HG03196 (cell line): ENCODE data around the gene CAMTA1.

Experiments
- ATAC-seq: cut with Tn5 transposase; IDR thresholded peaks from one replicate; pipeline ENCODE4 v1.9.1; 2021; ENCODE audit not compliant: unreplicated experiment

CAMTA1 gene

DNA sequence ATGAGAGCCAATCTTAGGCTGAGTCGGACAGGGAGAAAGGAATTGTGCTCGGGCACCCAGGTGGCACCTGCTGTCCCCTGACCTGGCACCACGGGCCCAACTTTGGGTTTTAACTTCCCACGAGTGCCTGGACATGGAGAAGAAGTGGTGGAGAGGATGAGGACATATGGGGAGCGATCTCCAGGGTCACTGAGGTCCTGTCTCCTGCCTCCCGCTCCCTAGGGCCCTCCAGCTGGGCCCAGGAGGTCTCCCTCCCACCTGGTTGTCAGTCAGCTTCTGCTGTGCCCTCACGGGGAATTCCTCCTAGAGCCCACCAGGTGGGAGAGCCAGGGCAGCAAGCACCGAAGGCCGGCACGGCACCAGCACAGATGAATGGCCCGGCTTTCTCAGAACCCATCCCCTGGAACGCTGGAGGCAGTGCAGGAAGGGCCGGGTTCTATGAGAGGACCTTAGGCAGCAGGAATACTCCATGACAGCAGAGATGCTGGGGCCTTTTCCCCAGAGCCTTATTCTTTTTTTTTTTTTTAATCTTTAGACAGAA lies 435.5 kb downstream of the CAMTA1 start:
- no peak for ATAC-seq

DNA sequence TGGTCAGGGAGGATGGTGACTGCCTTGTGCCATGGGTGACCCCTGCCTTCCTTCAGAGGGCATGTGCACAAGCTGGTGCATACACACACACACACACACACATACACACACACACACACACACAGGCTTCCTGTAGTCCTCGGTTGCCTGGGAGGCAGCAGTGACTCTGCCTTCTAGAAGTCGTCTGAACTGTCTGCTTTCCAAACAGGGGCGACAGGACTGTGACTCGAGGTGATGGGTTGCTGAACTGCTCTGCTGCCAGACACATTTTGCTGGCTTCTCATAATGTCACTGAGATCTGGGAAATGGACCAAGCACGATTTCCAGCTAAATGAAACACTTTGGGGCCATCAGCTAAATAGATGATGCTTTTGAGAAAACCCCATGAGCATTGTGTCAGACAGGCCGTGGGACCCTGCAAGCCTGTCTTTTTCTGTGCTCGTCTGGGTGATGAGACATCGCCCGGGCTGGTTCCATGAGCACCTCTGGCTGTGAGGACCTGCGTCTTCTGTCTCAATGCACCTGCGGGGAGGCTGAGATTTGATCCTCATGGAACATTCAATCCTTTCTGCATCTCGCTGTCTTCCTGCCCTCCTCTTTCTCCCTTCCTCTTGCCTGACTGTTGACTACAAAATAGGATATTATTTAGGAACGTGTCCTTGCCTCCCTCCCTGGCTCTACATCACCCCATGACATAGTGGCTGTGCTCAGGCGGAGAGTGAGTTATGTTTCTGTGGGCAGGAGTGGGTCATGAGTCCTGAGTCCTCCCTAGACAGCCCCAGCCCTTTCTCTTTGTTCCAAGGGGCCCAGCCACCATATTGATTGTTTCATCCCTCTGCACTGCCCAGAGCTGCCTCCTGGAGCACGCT lies 436.8 kb downstream of the CAMTA1 start:
- no peak for ATAC-seq

DNA sequence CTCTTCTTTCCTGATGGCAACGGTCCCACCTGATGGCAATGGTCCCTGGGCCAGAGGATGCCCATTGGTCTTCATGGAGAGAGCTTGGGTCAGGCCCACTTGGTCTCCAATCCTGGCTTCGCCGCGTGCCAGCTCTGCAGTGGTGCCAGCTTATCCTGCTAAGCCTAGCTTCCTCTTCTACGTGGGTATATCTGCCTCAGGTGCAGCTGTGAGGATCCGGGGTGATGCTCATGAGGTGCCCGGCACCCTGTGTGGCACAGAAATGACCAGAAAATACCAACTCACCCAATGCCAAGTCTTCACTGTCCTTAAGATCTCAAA lies 437.4 kb downstream of the CAMTA1 start:
- ATAC-seq = no peak

DNA sequence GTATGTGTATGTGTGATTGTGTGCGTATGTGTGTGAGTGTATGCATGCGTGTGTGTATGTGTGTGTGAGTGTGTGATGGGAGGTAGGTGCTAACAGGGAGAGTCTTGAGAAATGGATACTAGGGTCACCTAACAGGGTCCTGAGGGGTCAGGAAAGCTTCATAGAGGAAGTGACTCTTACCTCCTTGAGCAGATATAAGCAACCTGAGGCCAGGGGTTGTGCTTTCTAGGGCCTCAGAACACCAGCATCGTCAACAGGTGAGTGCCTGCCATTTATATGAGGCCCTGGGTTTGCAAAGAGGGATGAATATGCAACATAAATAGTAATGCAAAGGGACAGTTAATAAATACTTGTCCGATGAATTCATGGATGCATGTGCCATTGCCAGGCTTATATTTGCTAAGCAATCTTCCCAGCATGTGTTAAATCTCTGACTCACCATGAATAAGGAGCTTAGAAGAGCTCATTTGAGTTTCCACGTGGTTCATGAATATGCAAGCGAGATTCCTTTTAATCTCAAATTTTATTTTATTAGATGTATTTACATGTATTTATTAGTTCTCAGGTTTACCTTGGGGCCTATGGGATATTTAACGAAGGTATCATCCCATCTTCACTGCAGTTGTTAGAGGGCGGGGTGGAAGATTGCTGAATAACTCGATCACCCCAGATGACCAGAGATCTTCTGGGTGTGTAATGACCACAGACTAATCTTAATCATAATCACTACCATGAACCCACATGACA lies 438.3 kb downstream of the CAMTA1 start:
- no peak for ATAC-seq

DNA sequence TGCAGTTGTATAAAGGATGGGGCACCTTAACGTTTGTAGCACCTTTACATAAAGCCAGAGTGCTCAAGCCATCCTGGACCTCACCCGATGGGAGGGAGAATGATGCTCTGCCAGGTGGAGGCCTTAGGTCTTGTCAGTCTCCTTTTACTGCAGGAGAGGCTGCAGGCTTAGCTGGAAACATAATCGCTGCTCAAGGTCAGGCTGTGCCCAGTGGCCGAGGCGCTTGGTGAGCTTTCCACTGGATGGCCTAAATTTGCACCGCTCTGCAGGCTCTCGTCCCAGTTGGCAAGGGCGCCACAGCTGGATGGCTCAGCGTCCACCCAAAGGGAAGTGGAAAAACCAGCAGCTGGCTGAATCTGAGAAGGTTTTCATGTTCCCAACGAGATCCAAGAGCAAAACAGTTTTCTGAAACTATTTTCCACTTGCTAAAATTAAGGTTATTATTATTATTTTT lies 438.9 kb downstream of the CAMTA1 start:
- ATAC-seq = no peak

DNA sequence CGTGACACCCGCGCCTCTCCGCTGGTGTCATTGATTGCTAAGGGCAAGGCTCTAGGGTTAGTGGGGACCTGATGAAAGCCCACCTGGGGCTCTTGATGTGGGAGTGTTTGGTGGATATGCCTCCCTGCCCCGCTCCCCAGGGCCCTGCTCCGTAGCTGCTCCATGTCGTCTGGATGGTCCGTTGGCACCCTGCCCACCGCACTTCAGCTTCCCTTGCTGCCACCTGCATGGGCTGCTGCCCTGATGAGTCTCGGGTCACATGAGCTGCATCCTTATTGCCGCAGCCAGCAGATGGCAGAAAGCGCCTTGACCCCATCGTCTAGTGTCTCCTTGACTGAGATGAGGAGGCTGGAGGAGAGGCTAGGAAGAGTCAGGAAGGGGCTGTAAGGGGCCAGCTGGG lies 439.4 kb downstream of the CAMTA1 start:
- ATAC-seq = no peak

DNA sequence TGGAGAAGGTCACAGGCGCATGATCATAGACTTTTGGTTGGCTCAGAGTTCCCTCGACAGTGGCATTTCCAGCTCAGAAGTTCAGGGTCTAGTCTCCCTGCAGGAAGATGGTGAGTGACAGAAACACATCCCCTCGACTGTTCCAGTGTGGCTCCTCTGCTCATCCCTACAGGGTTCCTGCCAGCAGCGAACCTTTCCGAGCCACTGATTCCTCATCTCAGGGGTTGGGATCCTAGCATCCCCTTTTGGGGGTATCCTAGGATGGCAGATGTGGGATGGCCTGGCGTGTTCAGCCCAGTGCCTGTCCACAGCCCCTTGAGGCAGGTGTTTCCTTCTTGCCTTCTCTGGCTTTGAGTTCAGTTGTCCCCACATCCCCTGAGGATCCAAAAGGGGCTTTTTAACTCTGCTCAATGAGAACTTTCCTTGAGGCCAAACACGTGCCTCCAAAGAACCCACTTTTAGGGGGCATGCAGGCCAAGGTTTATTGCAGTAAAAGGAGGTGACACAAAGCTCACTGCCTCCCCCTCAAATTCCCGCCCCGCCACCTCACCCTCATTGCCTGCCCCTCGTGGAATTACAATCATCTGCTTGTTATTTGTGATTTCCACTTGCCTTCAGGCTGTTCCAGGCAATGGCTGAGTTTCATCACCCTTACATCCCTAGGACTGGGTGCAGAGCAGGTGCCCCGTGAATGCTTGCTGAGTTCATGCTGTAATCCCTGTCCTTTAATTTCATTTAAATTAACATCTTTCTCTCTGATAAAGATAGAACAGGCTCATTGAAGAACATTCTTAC lies 440.7 kb downstream of the CAMTA1 start:
- no peak for ATAC-seq

DNA sequence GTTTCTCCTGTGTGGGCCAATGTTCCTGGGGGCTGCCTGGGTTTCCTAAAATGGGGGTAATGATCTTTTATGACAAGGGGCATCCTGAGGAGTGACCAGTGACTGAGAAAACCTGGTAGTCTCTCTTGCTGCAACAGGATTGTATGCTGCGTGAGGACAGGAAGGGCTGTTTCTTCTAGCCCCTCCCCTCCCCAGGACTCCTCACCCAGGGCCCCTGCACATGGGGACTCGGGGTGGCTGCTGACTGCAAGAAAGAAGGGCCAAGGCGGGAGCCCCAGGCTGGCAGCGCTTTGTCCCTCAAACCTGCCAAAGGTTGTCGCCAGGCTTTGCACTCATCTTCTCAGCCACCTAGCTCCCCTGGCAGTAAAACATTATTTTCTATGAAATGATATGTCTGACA lies 442.4 kb downstream of the CAMTA1 start:
- no peak for ATAC-seq

DNA sequence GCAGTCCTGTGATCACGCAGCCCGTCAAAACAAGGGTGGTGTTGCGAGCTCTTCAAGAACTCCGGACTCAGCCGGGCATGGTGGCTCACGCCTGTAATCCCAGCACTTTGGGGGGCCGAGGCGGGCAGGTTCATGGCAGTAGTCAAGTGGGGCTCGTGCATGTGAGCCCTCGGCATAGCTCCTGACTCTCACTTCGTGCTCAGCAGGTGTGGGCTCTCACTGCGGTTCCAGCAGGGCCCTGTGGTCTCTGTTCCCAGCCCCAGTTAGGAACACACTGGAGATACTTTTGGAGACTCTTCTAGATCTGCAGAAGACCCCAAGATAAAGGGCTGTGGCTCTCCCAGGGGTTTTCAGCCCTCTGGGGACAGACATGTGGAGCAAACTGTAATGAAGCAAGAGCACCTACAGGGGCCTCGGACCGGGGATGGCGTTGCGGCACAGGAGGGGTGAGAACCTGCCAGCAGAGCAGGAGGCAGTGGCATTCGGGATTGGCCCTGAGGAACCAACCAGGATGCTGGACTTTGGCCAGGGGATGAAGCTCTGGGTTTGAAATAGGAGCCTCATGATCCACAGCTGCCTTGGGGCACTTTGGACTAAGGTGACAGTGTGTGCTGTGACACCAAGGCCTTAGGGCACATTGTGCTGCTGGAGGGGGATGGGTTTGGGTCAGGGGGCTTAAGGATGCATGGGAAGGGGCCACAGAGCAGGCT lies 443.2 kb downstream of the CAMTA1 start:
- no peak for ATAC-seq

DNA sequence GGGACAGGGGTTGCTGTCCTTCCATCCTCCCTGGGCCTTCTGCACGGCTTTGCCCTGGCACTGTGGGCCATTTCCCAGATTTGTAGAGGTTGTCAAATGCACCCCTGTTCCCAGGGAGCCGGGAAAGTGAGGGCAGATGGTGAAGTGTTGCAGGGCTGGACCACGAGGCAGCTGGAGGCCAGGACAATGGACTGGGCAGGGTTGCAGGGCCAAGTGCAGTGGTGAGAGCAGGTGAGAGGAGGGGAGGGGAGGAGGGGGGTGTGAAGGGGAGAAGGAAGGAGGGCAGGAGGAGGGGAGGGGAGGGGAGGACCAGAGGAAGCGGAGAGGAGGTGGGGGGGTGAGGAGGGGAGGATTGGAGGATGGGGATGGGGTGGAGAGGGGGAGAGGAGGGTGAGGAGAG lies 443.9 kb downstream of the CAMTA1 start:
- ATAC-seq = no peak

DNA sequence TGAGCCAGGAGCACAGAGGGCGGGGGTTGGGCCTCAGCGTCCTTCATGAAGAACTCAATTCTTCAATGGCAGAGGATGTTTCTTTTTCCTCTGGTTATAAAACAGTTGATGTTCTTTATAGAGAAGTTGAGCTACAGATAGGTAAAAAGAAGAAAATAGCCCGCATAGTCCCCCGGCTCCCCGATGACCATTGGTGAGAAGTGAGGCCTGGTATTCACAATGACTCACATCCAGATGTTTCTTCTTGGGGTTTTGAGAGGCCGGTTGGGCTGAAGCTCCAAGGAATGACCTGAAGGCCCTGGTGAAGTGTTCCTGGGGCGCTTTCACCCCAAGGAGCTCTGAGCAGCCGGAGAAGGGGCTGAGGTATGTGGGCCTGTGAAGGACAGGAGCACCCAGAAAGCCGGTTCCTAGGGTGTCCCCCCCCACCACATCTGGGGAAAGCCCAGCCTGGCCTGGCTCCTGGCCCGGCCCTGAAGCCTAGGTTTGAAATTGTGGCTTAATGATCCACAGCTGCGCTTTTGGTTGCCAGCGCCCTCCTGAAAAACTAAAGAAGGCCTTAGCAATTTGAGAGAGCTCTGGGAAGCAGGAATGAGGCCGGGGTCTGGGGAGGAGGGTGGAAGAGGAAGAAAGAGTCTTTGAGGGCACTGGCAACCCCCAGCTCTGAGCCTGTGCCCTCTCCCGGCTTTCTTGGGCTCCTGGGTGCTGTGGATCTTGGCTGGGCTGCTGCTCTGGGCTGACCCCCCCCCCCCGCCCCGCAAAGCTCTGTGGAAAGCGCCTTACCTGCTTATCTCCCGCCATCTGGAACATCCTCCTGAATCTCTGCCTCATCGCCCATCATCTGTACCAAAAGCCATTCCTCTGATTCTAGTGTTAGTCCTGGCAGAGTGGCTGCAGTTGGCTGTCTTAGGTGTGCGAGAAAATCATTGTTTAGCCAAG lies 444.7 kb downstream of the CAMTA1 start:
- no peak for ATAC-seq

DNA sequence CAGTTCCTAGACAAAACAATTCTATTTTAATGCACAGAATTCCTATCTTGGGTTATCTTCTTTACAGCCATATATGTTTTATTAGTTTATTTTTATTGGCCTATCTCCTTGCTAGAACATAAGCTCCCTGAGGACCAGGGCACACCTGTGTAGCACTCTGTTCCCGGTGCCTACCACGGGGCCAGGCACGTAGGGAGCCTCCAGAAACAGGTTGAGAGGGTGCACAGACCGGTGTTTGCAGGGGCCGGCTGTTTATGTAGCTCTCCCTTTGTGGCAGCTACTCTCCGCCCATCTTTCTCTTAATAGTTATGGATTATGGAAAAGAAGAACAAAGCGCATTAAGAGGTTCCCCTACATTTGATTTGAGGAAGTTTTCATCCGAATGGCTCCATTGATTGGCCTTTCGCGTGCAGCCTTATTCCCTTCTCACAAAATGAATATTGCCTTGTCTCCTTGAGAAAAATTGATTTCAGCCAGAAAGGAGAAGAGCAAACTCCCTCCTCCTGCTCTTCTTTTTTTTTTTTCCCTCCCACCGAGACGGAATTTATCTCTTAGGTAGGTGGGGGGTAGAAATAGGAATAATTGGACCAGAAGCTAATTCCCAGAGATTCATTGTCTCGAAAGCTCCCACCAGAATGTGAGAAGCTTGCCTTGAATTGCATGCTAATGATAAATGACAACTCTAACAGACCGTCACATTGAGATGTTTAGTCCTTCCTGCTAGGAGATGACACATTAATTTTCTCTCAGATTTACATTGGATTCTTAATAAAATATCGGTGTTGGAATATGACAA lies 447.4 kb downstream of the CAMTA1 start:
- ATAC-seq = no peak

DNA sequence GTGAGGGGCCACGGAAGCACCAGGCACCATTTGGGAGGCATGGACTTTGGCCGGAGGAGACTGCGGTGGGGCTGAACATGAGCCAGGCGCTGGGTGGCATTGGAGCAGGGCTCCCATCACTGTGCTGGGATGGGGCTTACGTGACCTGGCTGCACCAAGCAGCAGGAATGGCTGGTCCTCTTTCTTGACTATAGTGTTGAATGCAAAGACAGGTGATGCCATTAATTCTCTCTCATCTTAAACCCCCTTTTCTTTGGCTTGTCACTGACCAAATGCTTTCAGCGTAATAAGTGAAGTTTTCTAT lies 447.9 kb downstream of the CAMTA1 start:
- ATAC-seq = no peak

DNA sequence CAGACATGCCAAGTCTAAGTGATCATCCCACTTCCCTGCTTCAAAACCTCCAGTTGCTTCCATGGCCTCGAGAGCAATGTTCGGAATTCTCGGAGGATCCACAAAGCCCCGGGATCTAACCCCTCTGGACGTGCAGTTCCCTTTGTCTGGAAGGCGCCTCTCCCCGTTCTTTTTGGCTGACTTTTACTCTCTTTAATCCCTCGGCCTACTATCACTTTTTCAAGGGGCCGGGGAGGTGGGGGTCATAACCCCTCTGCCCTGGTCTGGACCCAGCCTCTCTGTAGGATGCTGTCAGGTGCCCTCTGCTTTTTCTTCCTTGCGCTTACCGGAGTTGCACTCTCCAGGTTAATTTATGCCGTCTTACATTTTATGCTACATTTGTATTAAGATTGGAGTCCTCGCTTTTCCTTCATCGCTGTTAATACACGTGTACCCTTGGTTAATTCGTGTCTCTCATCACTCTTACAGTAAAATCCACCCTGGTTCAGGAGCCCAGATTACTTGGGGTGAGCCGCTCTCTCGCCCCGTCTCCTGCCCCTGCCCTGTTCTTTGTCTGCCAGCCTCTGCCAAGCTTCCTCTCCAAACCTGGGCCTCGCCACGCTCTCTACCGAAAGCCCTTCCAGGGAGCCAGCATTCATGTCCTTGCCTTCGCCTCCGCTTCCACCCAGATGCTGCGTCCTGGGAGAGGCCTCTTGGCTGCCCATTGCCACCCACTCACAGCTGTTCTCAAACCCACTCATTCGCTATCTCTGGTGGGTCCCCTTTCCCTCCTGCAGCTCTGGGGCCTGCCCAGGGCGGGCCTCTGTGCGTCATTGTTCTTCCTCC lies 448.6 kb downstream of the CAMTA1 start:
- ATAC-seq = no peak

DNA sequence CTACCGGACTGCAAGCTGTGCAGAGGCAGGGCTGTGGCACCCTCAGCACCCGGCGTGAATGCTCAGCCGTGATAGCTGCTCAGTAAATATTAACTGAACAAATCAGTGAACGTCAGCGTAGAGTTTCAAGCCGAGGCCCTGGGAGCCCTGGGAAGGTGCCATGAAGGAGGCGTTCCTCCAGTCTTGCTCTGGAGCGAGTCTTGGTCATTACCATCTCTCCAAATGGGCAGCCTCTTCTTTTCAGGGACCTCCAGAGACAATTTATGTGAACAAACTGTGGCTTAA lies 449.2 kb downstream of the CAMTA1 start:
- ATAC-seq = no peak

DNA sequence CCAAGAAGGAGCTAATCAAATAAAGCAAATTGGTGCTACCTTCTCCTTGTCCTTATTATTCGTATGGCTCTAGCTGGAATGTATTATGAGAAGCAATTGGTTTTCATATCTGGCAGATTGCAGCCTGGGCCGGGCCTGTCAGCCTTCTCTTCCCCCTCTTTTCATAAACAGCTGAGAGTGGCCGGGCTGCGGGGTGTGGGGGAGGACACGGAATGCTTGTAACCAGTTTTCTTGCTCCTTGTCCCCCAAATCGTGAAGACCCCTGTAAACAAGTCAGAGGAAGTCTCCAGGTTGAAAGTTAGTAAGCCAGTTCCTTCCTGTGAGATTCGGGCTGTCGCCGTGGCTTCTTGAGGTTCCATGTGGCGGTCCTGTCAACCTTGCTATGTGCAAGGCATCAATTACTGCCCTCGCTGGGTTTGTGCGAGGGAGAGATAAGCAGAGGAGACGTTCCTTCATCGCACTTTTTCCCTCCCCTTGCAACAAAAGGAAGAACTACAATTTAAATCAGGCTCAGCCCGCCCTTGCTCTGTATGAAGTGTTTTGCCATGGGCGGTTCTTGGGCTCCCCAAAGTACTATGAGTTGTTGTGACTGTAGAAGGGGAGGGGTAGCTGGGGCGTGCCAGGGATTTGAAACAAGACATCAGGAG lies 450.7 kb downstream of the CAMTA1 start:
- no peak for ATAC-seq

DNA sequence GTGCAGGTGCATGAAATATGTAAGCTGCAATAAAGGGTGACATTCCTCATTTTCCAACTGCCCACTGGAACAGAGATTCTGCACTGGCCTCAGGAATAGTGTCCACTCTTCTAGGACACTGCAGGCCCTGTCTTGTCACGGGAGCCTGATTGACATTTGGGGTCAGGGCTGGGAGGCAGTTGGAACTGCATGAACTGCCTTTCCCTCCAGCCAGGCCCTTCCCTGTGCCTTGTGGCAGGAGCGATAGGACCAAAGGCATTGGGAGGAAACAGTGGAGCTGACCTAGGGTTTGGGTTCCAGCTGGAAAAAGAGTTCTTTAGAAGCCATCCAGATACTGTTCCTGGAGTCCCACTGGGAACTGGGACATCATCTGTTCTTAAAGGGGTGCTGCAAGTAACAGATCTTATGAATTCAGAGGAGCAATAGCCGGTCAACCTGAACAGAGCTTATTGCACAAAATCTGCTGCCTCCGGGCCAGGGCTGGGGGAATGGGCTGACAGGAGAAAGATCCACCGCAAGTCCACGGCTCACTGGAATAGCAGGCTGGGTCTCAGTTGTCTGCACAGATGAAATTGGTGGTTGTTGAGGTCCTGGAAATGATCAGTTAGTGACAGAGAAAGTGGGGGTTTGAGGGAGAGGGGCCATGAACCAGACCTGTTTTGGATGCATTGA lies 451.7 kb downstream of the CAMTA1 start:
- no peak for ATAC-seq
